ENCODE measurements around the gene TACC2. TPM values are rescaled to one million over a fixed set of nuclear protein-coding genes. Genes with fewer than 3 reads are reported as not detected.
"Not testable (repeated sequence)": the region's sequence is repeated elsewhere in the genome, so short reads cannot be mapped to it uniquely, and the experiment has no call there.

The TACC2 gene
- total RNA-seq, 1 donor from 2014 or later: not detected

DNA sequence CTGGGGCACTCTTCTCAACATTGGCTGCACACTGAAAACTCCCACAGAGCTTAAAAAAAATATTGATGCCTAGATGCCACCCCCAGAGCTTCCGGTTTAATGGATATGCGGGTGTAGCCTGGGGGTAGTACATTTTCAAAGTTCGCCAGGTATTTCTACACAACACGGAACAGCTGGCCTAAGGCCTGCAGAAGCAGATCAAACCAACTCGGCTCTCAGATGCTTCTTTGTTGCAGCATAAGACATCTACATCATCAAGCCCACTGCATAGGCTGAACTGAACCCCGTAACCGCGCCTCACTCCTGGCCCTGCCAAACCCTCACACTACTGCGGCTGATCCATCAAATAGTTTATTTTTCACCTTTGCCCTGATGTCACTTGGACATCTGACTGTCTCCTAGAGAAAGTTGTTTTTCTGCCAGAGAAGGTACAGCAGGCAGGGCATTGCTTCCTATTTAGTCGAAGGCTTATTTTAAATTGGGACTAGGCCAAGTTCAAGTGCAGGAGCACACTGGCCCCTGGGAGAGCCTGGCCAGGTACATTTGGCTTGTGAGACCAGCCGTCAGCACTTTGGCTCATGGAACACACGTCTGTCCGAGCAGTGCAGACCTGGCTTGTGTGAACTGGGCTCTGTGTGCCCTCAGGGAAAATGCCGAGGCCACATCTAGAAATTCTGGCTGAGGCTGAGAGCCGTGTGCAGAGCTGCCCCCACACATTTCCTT, 113.3 kb downstream of the TACC2 start:
- CTCF ChIA-PET: no interaction called here
- POLR2A ChIA-PET: no interaction called here

GRCh38 chr10:122102869-122103525, 114.0 kb downstream of the TACC2 start:
- Mint-ChIP-seq H3K4me1 (no peaks in the 10 kb centered on the region), H3K27ac (no peak overlapping the region), H3K27me3 (peaks cover 2% of the 10 kb centered on the region), H3K4me3 (no peak overlapping the region), H3K9me3 (no peaks in the 10 kb centered on the region), H3K36me3 (ENCODE audit: low read depth) (no peaks in the 10 kb centered on the region)
- intact Hi-C loops (cut with micrococcal nuclease): no loop called here
- DNase-seq (no peak), ATAC-seq (ENCODE audit: low read depth) (no peak)
- TF ChIP-seq, protein P1, sequence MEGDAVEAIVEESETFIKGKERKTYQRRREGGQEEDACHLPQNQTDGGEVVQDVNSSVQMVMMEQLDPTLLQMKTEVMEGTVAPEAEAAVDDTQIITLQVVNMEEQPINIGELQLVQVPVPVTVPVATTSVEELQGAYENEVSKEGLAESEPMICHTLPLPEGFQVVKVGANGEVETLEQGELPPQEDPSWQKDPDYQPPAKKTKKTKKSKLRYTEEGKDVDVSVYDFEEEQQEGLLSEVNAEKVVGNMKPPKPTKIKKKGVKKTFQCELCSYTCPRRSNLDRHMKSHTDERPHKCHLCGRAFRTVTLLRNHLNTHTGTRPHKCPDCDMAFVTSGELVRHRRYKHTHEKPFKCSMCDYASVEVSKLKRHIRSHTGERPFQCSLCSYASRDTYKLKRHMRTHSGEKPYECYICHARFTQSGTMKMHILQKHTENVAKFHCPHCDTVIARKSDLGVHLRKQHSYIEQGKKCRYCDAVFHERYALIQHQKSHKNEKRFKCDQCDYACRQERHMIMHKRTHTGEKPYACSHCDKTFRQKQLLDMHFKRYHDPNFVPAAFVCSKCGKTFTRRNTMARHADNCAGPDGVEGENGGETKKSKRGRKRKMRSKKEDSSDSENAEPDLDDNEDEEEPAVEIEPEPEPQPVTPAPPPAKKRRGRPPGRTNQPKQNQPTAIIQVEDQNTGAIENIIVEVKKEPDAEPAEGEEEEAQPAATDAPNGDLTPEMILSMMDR (IDR thresholded peaks at IDR 0.05): no peak
- ChIA-PET CTCF (no interaction called here), POLR2A (no interaction called here)

More for the DNA sequence above, 113.3 kb downstream of the TACC2 start:
- Mint-ChIP-seq H3K27ac (no peak overlapping the region), H3K9me3 (no peaks in the 10 kb centered on the region), H3K36me3 (ENCODE audit: low read depth) (no peaks in the 10 kb centered on the region), H3K4me3 (no peak overlapping the region), H3K4me1 (no peaks in the 10 kb centered on the region), H3K27me3 (peaks cover 2% of the 10 kb centered on the region)
- intact Hi-C loops (cut with micrococcal nuclease): no loop called here
- ATAC-seq (ENCODE audit: low read depth): no peak
- TF ChIP-seq, protein P1 (IDR thresholded peaks at IDR 0.05): no peak
- no peak for DNase-seq

GRCh38 chr10:122103592-122103991, 114.6 kb downstream of the TACC2 start:
- Mint-ChIP-seq H3K36me3 (ENCODE audit: low read depth) (no peaks in the 10 kb centered on the region), H3K27ac (no peak overlapping the region), H3K4me1 (no peaks in the 10 kb centered on the region), H3K4me3 (no peak overlapping the region), H3K9me3 (no peaks in the 10 kb centered on the region), H3K27me3 (peaks cover 2% of the 10 kb centered on the region)
- ChIA-PET POLR2A (no interaction called here), CTCF (no interaction called here)
- ATAC-seq (ENCODE audit: low read depth) (no peak), DNase-seq (no peak)
- intact Hi-C loops (cut with micrococcal nuclease): no loop called here
- TF ChIP-seq, protein P1 (IDR thresholded peaks at IDR 0.05): no peak

- H3K36me3 Mint-ChIP-seq (ENCODE audit: low read depth); ATAC-seq (ENCODE audit: low read depth); H3K9me3 Mint-ChIP-seq; H3K4me3 Mint-ChIP-seq; CTCF ChIA-PET; H3K27ac Mint-ChIP-seq; H3K4me1 Mint-ChIP-seq; DNase-seq; intact Hi-C loops (cut with micrococcal nuclease); POLR2A ChIA-PET: not testable (repeated sequence)
- H3K27me3 Mint-ChIP-seq: peaks cover 15% of the 10 kb centered on the region
Observed at GRCh38 chr10:122108786-122109185, 119.8 kb downstream of the TACC2 start.

GRCh38 chr10:122112021-122112616, 123.2 kb downstream of the TACC2 start:
- H3K36me3 Mint-ChIP-seq (ENCODE audit: low read depth): no peaks in the 10 kb centered on the region
- H3K4me1 Mint-ChIP-seq: peaks cover 6% of the 10 kb centered on the region
- H3K9me3 Mint-ChIP-seq: no peaks in the 10 kb centered on the region
- DNase-seq: no peak
- no peak overlapping the region for H3K27ac Mint-ChIP-seq
- intact Hi-C loops (cut with micrococcal nuclease): no loop called here
- ChIA-PET CTCF (no interaction called here), POLR2A (no interaction called here)
- ATAC-seq (ENCODE audit: low read depth): no peak
- H3K4me3 Mint-ChIP-seq: no peak overlapping the region
- TF ChIP-seq, protein P1 (IDR thresholded peaks at IDR 0.05): no peak
- peaks cover 39% of the 10 kb centered on the region for H3K27me3 Mint-ChIP-seq
